Keratinocyte (primary cell): ENCODE results near the gene KATNB1. TPM values are rescaled to one million over a fixed set of nuclear protein-coding genes. Genes with fewer than 3 reads are reported as not detected.

Experiments
- DNase-seq: peaks from one replicate; pipeline ENCODE4 v3.0.0-alpha.2; 2011; ENCODE audit warnings: low read depth, missing footprints, low spot score
- FAIRE-seq: peaks from 2 replicates; lab custom pipeline; 2011; peaks lifted over from hg19 to GRCh38; lab: Jason Lieb, UNC
- H2AFZ ChIP-seq: 2 replicates; pipeline ENCODE4 v1.6.0; 2012; ENCODE audit warnings: low read length, control low read depth, inconsistent platforms; ENCODE audit not compliant: control insufficient read depth
- H3K27ac ChIP-seq: 2 replicates; pipeline ENCODE4 v1.5.1; 2011; ENCODE audit warnings: low read length; ENCODE audit not compliant: control insufficient read depth, insufficient read depth
- H3K27me3 ChIP-seq: 3 replicates; pipeline ENCODE4 v1.6.0; 2011; ENCODE audit warnings: low read length; ENCODE audit not compliant: control insufficient read depth, insufficient read depth; ENCODE audit errors: extremely low read depth
- H3K36me3 ChIP-seq, 2 experiments: 2 replicates in 1 of 2; 3 replicates in 1 of 2; pipeline ENCODE4 v1.5.1; 2011; ENCODE audit warnings: low read length in 2 of 2, mild to moderate bottlenecking in 1 of 2; ENCODE audit not compliant: control insufficient read depth in 2 of 2, insufficient read depth in 2 of 2; ENCODE audit errors: extremely low read depth in 1 of 2
- H3K4me1 ChIP-seq: 3 replicates; pipeline ENCODE4 v1.5.1; 2011; ENCODE audit warnings: low read length; ENCODE audit not compliant: control insufficient read depth, insufficient read depth; ENCODE audit errors: extremely low read depth
- H3K4me2 ChIP-seq: 3 replicates; pipeline ENCODE4 v1.6.0; 2011; ENCODE audit warnings: low read depth, low read length; ENCODE audit not compliant: control insufficient read depth, insufficient read depth; ENCODE audit errors: extremely low read depth
- H3K4me3 ChIP-seq, 3 experiments: fragments of 200-600 bp in 1 of 3; sonication (generic) in 1 of 3; 2 replicates in 2 of 3; 3 replicates in 1 of 3; pipeline ENCODE4 v1.5.1; 2011 to 2016; ENCODE audit warnings: low read length in 3 of 3, mild to moderate bottlenecking in 3 of 3, control low read depth in 2 of 3, inconsistent platforms in 1 of 3, low read depth in 1 of 3, mixed read lengths in 1 of 3, mixed run types in 1 of 3, moderate library complexity in 1 of 3; ENCODE audit not compliant: control insufficient read depth in 2 of 3, insufficient read depth in 2 of 3; ENCODE audit errors: extremely low read depth in 1 of 3
- H3K79me2 ChIP-seq: 2 replicates; pipeline ENCODE4 v1.6.0; 2012; ENCODE audit warnings: low read length; ENCODE audit not compliant: control insufficient read depth, insufficient read depth
- H3K9ac ChIP-seq: 3 replicates; pipeline ENCODE4 v1.6.0; 2011; ENCODE audit warnings: low read length; ENCODE audit not compliant: control insufficient read depth, insufficient read depth; ENCODE audit errors: extremely low read depth
- H3K9me1 ChIP-seq: 3 replicates; pipeline ENCODE4 v1.6.0; 2011; ENCODE audit warnings: low read length; ENCODE audit not compliant: control insufficient read depth, insufficient read depth; ENCODE audit errors: extremely low read depth
- H3K9me3 ChIP-seq: 2 replicates; pipeline ENCODE4 v1.5.1; 2012; ENCODE audit warnings: low read depth, low read length; ENCODE audit not compliant: control insufficient read depth
- H4K20me1 ChIP-seq: 3 replicates; pipeline ENCODE4 v1.6.0; 2011; ENCODE audit warnings: low read length; ENCODE audit not compliant: control insufficient read depth, insufficient read depth; ENCODE audit errors: extremely low read depth
- CTCF ChIP-seq, 3 experiments: IDR thresholded peaks in 1 of 3; conservative IDR thresholded peaks in 1 of 3; optimal IDR thresholded peaks in 1 of 3; 2 replicates in 2 of 3; 3 replicates in 1 of 3; pipeline versions ENCODE3 to v1.5.1; 2011; ENCODE audit warnings: low read length in 3 of 3, mild to moderate bottlenecking in 3 of 3, moderate library complexity in 2 of 3, control low read depth in 1 of 3, inconsistent platforms in 1 of 3; ENCODE audit not compliant: insufficient read depth in 2 of 3; ENCODE audit errors: extremely low read depth in 1 of 3
- EZH2 ChIP-seq: IDR thresholded peaks from one replicate; pipeline ENCODE4 v1.6.1; 2012; ENCODE audit warnings: inconsistent platforms, mild to moderate bottlenecking, low read length, moderate library complexity
- dilution Hi-C: fragments of 300-500 bp; cut with MboI; formaldehyde crosslinking; loops from one replicate; pipeline ENCODE4 v1.7.0; 2020; ENCODE audit warnings: low sequenced_read_pairs; ENCODE audit not compliant: extremely low pct_ligation_motif_present
- polyA plus RNA-seq, 5 experiments: library from polyadenylated mRNA; depleted of rRNA in 3 of 5; stranded (reverse) in 3 of 5; stranded (forward) in 1 of 5; unstranded in 1 of 5; fragments of >200 nt; gene quantifications; 1 replicate in 1 of 5; 2 replicates in 3 of 5; 3 replicates in 1 of 5; pipeline versions ENCODE4 v1.2.1 to v1.2.3, GENCODE V29; 2011 to 2012; ENCODE audit warnings: missing spikeins in 2 of 5, low read depth in 1 of 5, low replicate concordance in 1 of 5

KATNB1 gene
- polyA plus RNA-seq, 1 donor (not counting 4 experiments of a cell fraction or from before 2014, with no cell fraction given): 18.9 TPM

- FAIRE-seq: no peak
- dilution Hi-C loops: no loop called here
- Histone ChIP-seq H3K27ac (no peak overlapping the region), H3K36me3 (peaks cover 0 to 15% of the 10 kb centered on the region in 2 experiments), H3K9me3 (no peaks in the 10 kb centered on the region), H3K9me1 (no peaks in the 10 kb centered on the region), H2AFZ (no peak overlapping the region), H4K20me1 (peaks cover 3% of the 10 kb centered on the region), H3K4me1 (no peaks in the 10 kb centered on the region), H3K79me2 (no peaks in the 10 kb centered on the region), H3K4me2 (no peak overlapping the region), H3K9ac (no peak overlapping the region), H3K27me3 (no peaks in the 10 kb centered on the region), H3K4me3 (no peak overlapping the region)
- DNase-seq: no peak
- TF ChIP-seq EZH2: no peak
- TF ChIP-seq CTCF (optimal IDR thresholded peaks at IDR 0.05 in 1 of 3, IDR thresholded peaks at IDR 0.05 in 1 of 3, conservative IDR thresholded peaks at IDR 0.05 in 1 of 3; ENCODE audit: extremely low read depth in 1 of 3, insufficient read depth in 2 of 3, low read length in 3 of 3): no peak
Measured at GRCh38 chr16:57749856-57750452, 14.4 kb downstream of the KATNB1 start.

GRCh38 chr16:57750796-57751538 lies 15.4 kb downstream of the KATNB1 start:
- H3K4me1 ChIP-seq: no peaks in the 10 kb centered on the region
- no peak overlapping the region for H3K4me2 ChIP-seq
- DNase-seq (no peak), FAIRE-seq (no peak)
- TF ChIP-seq EZH2 (no peak), CTCF (optimal IDR thresholded peaks at IDR 0.05 in 1 of 3, IDR thresholded peaks at IDR 0.05 in 1 of 3, conservative IDR thresholded peaks at IDR 0.05 in 1 of 3; ENCODE audit: extremely low read depth in 1 of 3, insufficient read depth in 2 of 3, low read length in 3 of 3) (no peak)
- no peaks in the 10 kb centered on the region for H3K27me3 ChIP-seq
- peaks cover 0 to 17% of the 10 kb centered on the region in 2 experiments for H3K36me3 ChIP-seq
- peaks cover 3% of the 10 kb centered on the region for H4K20me1 ChIP-seq
- H3K4me3 ChIP-seq: no peak overlapping the region
- H2AFZ ChIP-seq: no peak overlapping the region
- H3K27ac ChIP-seq: no peak overlapping the region
- no peaks in the 10 kb centered on the region for H3K9me1 ChIP-seq
- H3K79me2 ChIP-seq: no peaks in the 10 kb centered on the region
- dilution Hi-C loops: no loop called here
- no peaks in the 10 kb centered on the region for H3K9me3 ChIP-seq
- no peak overlapping the region for H3K9ac ChIP-seq
